Measurements from ENCODE around the gene ARHGEF38.

Gene ARHGEF38

GRCh38 chr4:105527081-105527480 is 25.3 kb upstream of the ARHGEF38 start:
- H3K4me1 ChIP-seq: no peaks in the 10 kb centered on the region
- no peak overlapping the region for H3K27ac ChIP-seq
- H3K9ac ChIP-seq: no peak overlapping the region
- H4K20me1 ChIP-seq: no peaks in the 10 kb centered on the region
- TF ChIP-seq Cebpa-rat (IDR thresholded peaks at IDR 0.05): no peak
- no peaks in the 10 kb centered on the region for H3K9me3 ChIP-seq (replicated peaks in 1 of 11)
- H3K4me2 ChIP-seq: no peak overlapping the region
- no peaks in the 10 kb centered on the region for H3K27me3 ChIP-seq
- H3K36me3 ChIP-seq: no peaks in the 10 kb centered on the region
- H3K4me3 ChIP-seq: no peak overlapping the region

GRCh38 chr4:105536601-105537000 is 15.8 kb upstream of the ARHGEF38 start:
- H4K20me1 ChIP-seq: no peaks in the 10 kb centered on the region
- H3K27ac ChIP-seq: no peak overlapping the region
- H3K9ac ChIP-seq: no peak overlapping the region
- H3K4me2 ChIP-seq: no peak overlapping the region
- H3K27me3 ChIP-seq: no peaks in the 10 kb centered on the region
- H3K4me1 ChIP-seq: no peaks in the 10 kb centered on the region
- H3K36me3 ChIP-seq: no peaks in the 10 kb centered on the region
- TF ChIP-seq Cebpa-rat (IDR thresholded peaks at IDR 0.05): no peak
- no peaks in the 10 kb centered on the region for H3K9me3 ChIP-seq (replicated peaks in 1 of 11)
- H3K4me3 ChIP-seq: no peak overlapping the region

GRCh38 chr4:105541420-105541819 is 11.0 kb upstream of the ARHGEF38 start:
- Histone ChIP-seq H3K27ac (no peak overlapping the region), H3K9me3 (replicated peaks in 1 of 11) (no peaks in the 10 kb centered on the region), H3K4me1 (no peaks in the 10 kb centered on the region), H3K36me3 (no peaks in the 10 kb centered on the region), H4K20me1 (no peaks in the 10 kb centered on the region), H3K27me3 (no peaks in the 10 kb centered on the region), H3K4me3 (no peak overlapping the region), H3K9ac (no peak overlapping the region), H3K4me2 (no peak overlapping the region)
- TF ChIP-seq Cebpa-rat (IDR thresholded peaks at IDR 0.05): no peak

GRCh38 chr4:105542039-105542438 is 10.4 kb upstream of the ARHGEF38 start:
- no peaks in the 10 kb centered on the region for H3K4me1 ChIP-seq
- no peak for TF ChIP-seq Cebpa-rat (IDR thresholded peaks at IDR 0.05)
- no peaks in the 10 kb centered on the region for H3K9me3 ChIP-seq (replicated peaks in 1 of 11)
- H3K36me3 ChIP-seq: no peaks in the 10 kb centered on the region
- H3K27me3 ChIP-seq: no peaks in the 10 kb centered on the region
- H3K4me3 ChIP-seq: no peak overlapping the region
- no peak overlapping the region for H3K9ac ChIP-seq
- H3K4me2 ChIP-seq: no peak overlapping the region
- H4K20me1 ChIP-seq: no peaks in the 10 kb centered on the region
- no peak overlapping the region for H3K27ac ChIP-seq

GRCh38 chr4:105543346-105543745 is 9.1 kb upstream of the ARHGEF38 start:
- Histone ChIP-seq H3K27me3 (no peaks in the 10 kb centered on the region), H3K9me3 (replicated peaks in 1 of 11) (no peaks in the 10 kb centered on the region), H3K36me3 (no peaks in the 10 kb centered on the region), H3K4me3 (no peak overlapping the region), H4K20me1 (no peaks in the 10 kb centered on the region), H3K4me1 (no peaks in the 10 kb centered on the region), H3K27ac (no peak overlapping the region), H3K9ac (no peak overlapping the region), H3K4me2 (no peak overlapping the region)
- no peak for TF ChIP-seq Cebpa-rat (IDR thresholded peaks at IDR 0.05)

GRCh38 chr4:105543881-105544280 is 8.5 kb upstream of the ARHGEF38 start:
- no peaks in the 10 kb centered on the region for H3K4me1 ChIP-seq
- H3K36me3 ChIP-seq: no peaks in the 10 kb centered on the region
- no peak overlapping the region for H3K4me2 ChIP-seq
- no peak overlapping the region for H3K9ac ChIP-seq
- H3K9me3 ChIP-seq (replicated peaks in 1 of 11): no peaks in the 10 kb centered on the region
- no peak overlapping the region for H3K4me3 ChIP-seq
- no peak for TF ChIP-seq Cebpa-rat (IDR thresholded peaks at IDR 0.05)
- H3K27me3 ChIP-seq: no peaks in the 10 kb centered on the region
- no peak overlapping the region for H3K27ac ChIP-seq
- H4K20me1 ChIP-seq: no peaks in the 10 kb centered on the region

- no peak overlapping the region for H3K9ac ChIP-seq
- H3K4me2 ChIP-seq: no peak overlapping the region
- no peak for TF ChIP-seq Cebpa-rat (IDR thresholded peaks at IDR 0.05)
- H3K27me3 ChIP-seq: no peaks in the 10 kb centered on the region
- no peak overlapping the region for H3K4me3 ChIP-seq
- H3K9me3 ChIP-seq (replicated peaks in 1 of 11): no peaks in the 10 kb centered on the region
- H3K27ac ChIP-seq: no peak overlapping the region
- no peaks in the 10 kb centered on the region for H3K4me1 ChIP-seq
- no peaks in the 10 kb centered on the region for H4K20me1 ChIP-seq
- H3K36me3 ChIP-seq: no peaks in the 10 kb centered on the region
Measured at GRCh38 chr4:105544520-105545286, 7.7 kb upstream of the ARHGEF38 start.

- Histone ChIP-seq H3K4me1 (no peaks in the 10 kb centered on the region), H3K4me2 (no peak overlapping the region), H3K36me3 (no peaks in the 10 kb centered on the region), H3K9me3 (replicated peaks in 1 of 11) (no peaks in the 10 kb centered on the region), H3K9ac (no peak overlapping the region), H4K20me1 (no peaks in the 10 kb centered on the region), H3K27me3 (no peaks in the 10 kb centered on the region), H3K27ac (no peak overlapping the region), H3K4me3 (no peak overlapping the region)
- no peak for TF ChIP-seq Cebpa-rat (IDR thresholded peaks at IDR 0.05)
Measured at GRCh38 chr4:105546086-105546485, 6.3 kb upstream of the ARHGEF38 start.

- no peaks in the 10 kb centered on the region for H3K9me3 ChIP-seq (replicated peaks in 1 of 11)
- no peak overlapping the region for H3K27ac ChIP-seq
- H3K4me1 ChIP-seq: no peaks in the 10 kb centered on the region
- H3K4me3 ChIP-seq: no peak overlapping the region
- H4K20me1 ChIP-seq: no peaks in the 10 kb centered on the region
- no peak overlapping the region for H3K4me2 ChIP-seq
- no peak for TF ChIP-seq Cebpa-rat (IDR thresholded peaks at IDR 0.05)
- H3K36me3 ChIP-seq: no peaks in the 10 kb centered on the region
- no peak overlapping the region for H3K9ac ChIP-seq
- no peaks in the 10 kb centered on the region for H3K27me3 ChIP-seq
Measured at GRCh38 chr4:105547769-105548168, 4.7 kb upstream of the ARHGEF38 start.

GRCh38 chr4:105548483-105548882 is 3.9 kb upstream of the ARHGEF38 start:
- Histone ChIP-seq H3K4me1 (no peaks in the 10 kb centered on the region), H3K27me3 (no peaks in the 10 kb centered on the region), H3K36me3 (no peaks in the 10 kb centered on the region), H4K20me1 (no peaks in the 10 kb centered on the region), H3K9me3 (replicated peaks in 1 of 11) (no peaks in the 10 kb centered on the region), H3K9ac (no peak overlapping the region), H3K27ac (no peak overlapping the region), H3K4me2 (no peak overlapping the region), H3K4me3 (no peak overlapping the region)
- no peak for TF ChIP-seq Cebpa-rat (IDR thresholded peaks at IDR 0.05)

All from BLaER1 treated with 17β-estradiol and CSF1 and Interleukin-3, amounts not matched to agents 10 nM and 100 nM (cell line).